Ovary (tissue), 9 donors: ENCODE results near the gene ZBTB7B. TPM values are rescaled to one million over a fixed set of nuclear protein-coding genes. Genes with fewer than 3 reads are reported as not detected.
A peak's percentile ranks its signal among the peaks of the same experiment; 100 is the strongest.

Source experiments
- DNase-seq, 5 donors: peaks; one replicate each; pipeline ENCODE4 v3.0.0-alpha.2; 2019 to 2020
- H3K27ac ChIP-seq, 2 donors: fragments of 200-600 bp; one replicate each; pipeline versions ENCODE4 v1.5.1 to v1.8.0; 2019 to 2022
- H3K27me3 ChIP-seq: fragments of 200-600 bp; one replicate; pipeline ENCODE4 v1.8.0; 2022
- H3K36me3 ChIP-seq: fragments of 200-600 bp; sonication (generic); one replicate; pipeline ENCODE4 v1.5.1; 2019
- H3K4me1 ChIP-seq: one replicate; pipeline ENCODE4 v1.8.1; 2013; ENCODE audit warnings: mild to moderate bottlenecking, moderate library complexity; ENCODE audit not compliant: insufficient read depth
- H3K4me3 ChIP-seq: fragments of 200-600 bp; sonication (generic); one replicate; pipeline ENCODE4 v1.5.1; 2017
- H3K9me3 ChIP-seq, 2 donors: fragments of 200-600 bp in 1 of 2; sonication (generic) in 1 of 2; one replicate each; pipeline versions ENCODE4 v1.5.1 to v1.8.1; 2013 to 2019; ENCODE audit warnings: mild to moderate bottlenecking in 1 of 2, moderate library complexity in 1 of 2
- EP300 ChIP-seq: sonication (generic); formaldehyde crosslinking; IDR thresholded peaks from one replicate; pipeline ENCODE4 v1.6.1; 2017; ENCODE audit warnings: antibody characterized with exemption
- POLR2A ChIP-seq: fragments of 450-650 bp; IDR thresholded peaks from one replicate; pipeline ENCODE4 v1.6.1; 2017; ENCODE audit warnings: antibody characterized with exemption, mild to moderate bottlenecking, moderate library complexity
- WGBS, 3 donors: extraction: QIAGEN DNeasy Blood & Tissue Kit in 1 of 3; methylation state at CpG; one replicate each; pipeline versions ENCODE4 v1.1.5 to v1.1.7; 2013 to 2017; 5-methylcytosine and 5-hydroxymethylcytosine counted together
- intact Hi-C, 4 donors: fragments of 100-400 bp; cut with DNase I; formaldehyde crosslinking; loops; one replicate each; pipeline versions ENCODE4 v1.11.0 to v1.15.1; 2022 to 2023
- polyA plus RNA-seq, 2 donors: library from polyadenylated mRNA; stranded (reverse); fragments of 200-250 nt in 1 of 2; fragments of 350-450 nt in 1 of 2; fragmentation: Illumina TruSeq in 1 of 2; extraction: RNeasy Lipid Tissue Mini Kit (QIAGEN cat#74804) in 1 of 2; gene quantifications; one replicate each; pipeline ENCODE4 v1.2.3, GENCODE V29; 2013 to 2014
- total RNA-seq, 7 donors: library from RNA; depleted of rRNA in 2 of 7; stranded (reverse); fragments of >200 nt in 2 of 7; fragmentation: NEBNext Ultra II Directional in 3 of 7; extraction: Animal tissue kit (Norgen Biotek cat#: 25700) in 3 of 7; gene quantifications; one replicate each; pipeline versions ENCODE4 v1.1.0 to v1.2.4, GENCODE V29; 2016 to 2023
- TF ChIP-seq, protein P1 (sequence below), 3 donors: fragments of 450-650 bp in 2 of 3; fragments of 200-600 bp in 1 of 3; IDR thresholded peaks; one replicate each; pipeline versions ENCODE4 v1.5.1 to v1.8.0; 2016 to 2022; ENCODE audit warnings: antibody characterized with exemption in 3 of 3, mild to moderate bottlenecking in 1 of 3
- donor health status: DM: no; HTN: no; CAD: no; lungs with moderate emphysema.
- donor health status: DM: no; HTN: no; CAD: no.
- donor health status: Bipolar disorder and iron deficiency.
- donor health status: DM: yes; HTN: yes; CAD: no.
- donor health status: DM: no; HTN: no; CAD: no.
- donor health status: DM: yes; HTN: yes; CAD: no.

ZBTB7B gene
- total and polyA plus RNA-seq, 9 donors, result 3.6 to 45.5 (median 28.9) TPM

DNA sequence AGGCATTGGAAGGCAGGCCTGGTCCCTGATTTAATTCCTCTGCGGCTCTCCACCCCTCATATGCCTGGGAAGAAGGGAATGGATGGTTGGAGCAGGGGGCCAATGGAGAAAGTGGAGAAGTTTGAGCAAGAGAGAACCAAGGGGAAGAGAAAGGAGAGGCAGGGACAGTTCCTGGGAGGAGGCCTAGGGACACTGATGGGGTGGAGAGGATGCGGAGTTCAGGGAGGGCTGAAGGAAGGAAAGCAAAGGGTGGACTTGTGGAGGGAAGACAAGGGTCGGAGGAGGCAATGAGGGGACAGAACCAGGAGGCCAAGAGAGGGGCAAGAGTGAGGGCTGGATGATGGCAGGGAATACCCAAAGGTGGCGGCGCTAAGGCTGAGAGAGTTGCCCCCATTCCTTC is 7.1 kb downstream of the ZBTB7B start:
- intact Hi-C loops, result no loop called here
- no peak for DNase-seq
- H3K36me3 ChIP-seq, result no peaks in the 10 kb centered on the region
- no peak overlapping the region for H3K4me3 ChIP-seq
- no peaks in the 10 kb centered on the region for H3K27me3 ChIP-seq
- no peaks in the 10 kb centered on the region for H3K9me3 ChIP-seq
- TF ChIP-seq, protein P1, sequence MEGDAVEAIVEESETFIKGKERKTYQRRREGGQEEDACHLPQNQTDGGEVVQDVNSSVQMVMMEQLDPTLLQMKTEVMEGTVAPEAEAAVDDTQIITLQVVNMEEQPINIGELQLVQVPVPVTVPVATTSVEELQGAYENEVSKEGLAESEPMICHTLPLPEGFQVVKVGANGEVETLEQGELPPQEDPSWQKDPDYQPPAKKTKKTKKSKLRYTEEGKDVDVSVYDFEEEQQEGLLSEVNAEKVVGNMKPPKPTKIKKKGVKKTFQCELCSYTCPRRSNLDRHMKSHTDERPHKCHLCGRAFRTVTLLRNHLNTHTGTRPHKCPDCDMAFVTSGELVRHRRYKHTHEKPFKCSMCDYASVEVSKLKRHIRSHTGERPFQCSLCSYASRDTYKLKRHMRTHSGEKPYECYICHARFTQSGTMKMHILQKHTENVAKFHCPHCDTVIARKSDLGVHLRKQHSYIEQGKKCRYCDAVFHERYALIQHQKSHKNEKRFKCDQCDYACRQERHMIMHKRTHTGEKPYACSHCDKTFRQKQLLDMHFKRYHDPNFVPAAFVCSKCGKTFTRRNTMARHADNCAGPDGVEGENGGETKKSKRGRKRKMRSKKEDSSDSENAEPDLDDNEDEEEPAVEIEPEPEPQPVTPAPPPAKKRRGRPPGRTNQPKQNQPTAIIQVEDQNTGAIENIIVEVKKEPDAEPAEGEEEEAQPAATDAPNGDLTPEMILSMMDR (IDR thresholded peaks at IDR 0.05), result no peak
- TF ChIP-seq POLR2A, result no peak
- TF ChIP-seq EP300, result no peak
- H3K27ac ChIP-seq, result no peak overlapping the region
- peaks cover 15% of the 10 kb centered on the region for H3K4me1 ChIP-seq
- 92 to 93% (median 92%) methylated on average over 5 of the region's 5 CpGs for WGBS, 3 donors

DNA sequence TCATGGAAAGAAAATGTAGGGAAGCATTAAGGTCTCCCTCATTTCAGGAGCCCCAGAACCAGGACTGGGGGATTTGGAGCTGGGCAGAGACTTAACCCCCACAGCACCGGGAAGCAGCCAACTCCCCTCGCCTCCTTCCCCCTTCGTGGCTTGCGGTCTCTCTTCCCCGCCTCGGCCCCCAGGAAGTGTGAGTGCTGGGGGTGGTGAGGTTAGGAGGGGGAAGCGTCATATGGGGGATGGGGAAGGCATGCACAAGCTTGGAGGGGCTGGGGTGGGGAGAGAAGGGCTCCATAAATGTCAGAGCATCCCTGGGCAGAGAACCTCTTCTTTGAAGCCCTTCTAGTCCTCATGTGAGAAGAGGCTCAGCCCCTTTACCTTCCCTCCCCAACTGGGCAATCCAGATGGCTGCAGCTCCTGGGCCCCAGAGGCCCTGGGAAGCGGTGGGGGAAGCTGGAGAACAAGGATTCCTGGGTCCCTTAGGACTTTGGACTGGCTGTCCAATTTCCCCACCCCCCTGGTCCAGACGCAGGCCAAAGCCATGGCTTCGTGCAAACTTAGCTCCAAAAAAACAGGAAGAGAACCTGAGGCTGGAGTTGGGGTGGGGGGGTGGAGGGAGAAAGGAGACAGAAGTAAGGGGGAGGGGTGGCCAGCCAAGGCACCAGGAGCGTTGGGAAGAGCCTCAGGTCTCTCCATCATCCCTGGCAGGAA is 7.8 kb downstream of the ZBTB7B start:
- Histone ChIP-seq H3K36me3 (no peaks in the 10 kb centered on the region), H3K4me1 (peaks cover 11% of the 10 kb centered on the region), H3K27me3 (no peaks in the 10 kb centered on the region), H3K27ac (peak overlapping the region in 1 of 2 donors; percentile 38), H3K4me3 (no peak overlapping the region), H3K9me3 (no peaks in the 10 kb centered on the region)
- 63 to 75% (median 67%) methylated on average over 11 of the region's 11 CpGs for WGBS, 3 donors
- no peak for TF ChIP-seq POLR2A
- TF ChIP-seq, protein P1 (IDR thresholded peaks at IDR 0.05), result no peak
- no peak for TF ChIP-seq EP300
- DNase-seq, result peak in 1 of 5 donors; percentile 26
- intact Hi-C loops, result no loop called here

DNA sequence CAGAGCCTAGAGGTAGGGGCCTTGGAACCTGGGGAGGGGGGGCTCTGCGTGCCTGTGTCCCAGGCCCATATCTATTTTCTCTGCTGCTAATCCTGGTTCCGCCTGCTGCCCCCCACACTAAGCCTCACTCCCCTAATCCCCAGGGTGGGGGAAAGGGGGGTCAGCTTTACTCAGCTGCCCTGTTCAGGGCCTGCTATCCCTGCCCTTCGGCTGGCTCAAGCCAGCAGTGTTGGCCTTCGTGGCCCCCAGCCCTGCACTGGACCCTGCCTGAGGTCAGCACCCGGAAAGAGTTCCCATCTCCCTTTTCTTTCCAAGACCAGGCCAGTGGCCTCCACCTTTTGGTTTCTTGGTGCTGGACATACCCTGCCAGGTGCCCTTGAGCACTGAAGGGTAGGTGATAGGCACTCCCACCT is 8.4 kb downstream of the ZBTB7B start:
- Histone ChIP-seq H3K27ac (peak overlapping the region in 1 of 2 donors; percentile 57), H3K4me3 (no peak overlapping the region), H3K36me3 (no peaks in the 10 kb centered on the region), H3K27me3 (no peaks in the 10 kb centered on the region), H3K4me1 (peaks cover 10% of the 10 kb centered on the region), H3K9me3 (no peaks in the 10 kb centered on the region)
- TF ChIP-seq EP300 (no peak), POLR2A (no peak)
- TF ChIP-seq, protein P1 (IDR thresholded peaks at IDR 0.05), result no peak
- intact Hi-C loops, result no loop called here
- DNase-seq, result peak in 1 of 5 donors; percentile 28
- WGBS, 3 donors, result 68 to 73% (median 69%) methylated on average over 5 of the region's 5 CpGs

DNA sequence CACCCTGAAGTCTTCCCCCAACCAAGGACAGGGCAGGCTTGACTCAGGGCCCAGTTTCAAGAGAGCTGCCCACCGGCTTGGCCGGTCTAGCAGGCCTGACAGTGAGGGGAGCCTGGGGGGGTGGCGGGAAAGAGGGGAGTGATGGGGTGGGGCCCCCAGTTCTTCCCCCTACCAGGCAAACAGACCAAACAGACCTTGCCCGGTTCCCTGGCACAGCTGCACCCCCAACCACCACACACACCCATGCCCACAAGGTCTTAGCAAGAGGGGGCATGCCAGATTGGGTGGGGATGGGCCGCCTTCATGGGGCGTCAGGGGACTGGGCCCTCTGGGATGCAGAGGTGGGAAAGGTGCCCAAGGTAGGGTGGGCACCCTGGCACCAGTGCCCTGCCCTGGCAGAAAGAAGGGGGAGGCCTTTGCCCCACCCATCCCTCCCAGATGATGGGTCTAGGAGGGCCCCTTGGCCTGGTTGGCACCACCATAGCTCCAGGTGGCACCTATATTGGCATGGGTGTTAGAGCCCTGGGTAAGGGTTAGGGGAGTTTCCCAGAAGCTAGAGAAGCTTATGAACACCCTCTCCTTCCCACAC is 8.9 kb downstream of the ZBTB7B start:
- Histone ChIP-seq H3K27me3 (no peaks in the 10 kb centered on the region), H3K9me3 (no peaks in the 10 kb centered on the region), H3K4me1 (peaks cover 10% of the 10 kb centered on the region), H3K36me3 (no peaks in the 10 kb centered on the region), H3K4me3 (no peak overlapping the region), H3K27ac (peak overlapping the region; percentile 57 to 62)
- peak in 1 of 5 donors; percentile 58 for DNase-seq
- no peak for TF ChIP-seq POLR2A
- TF ChIP-seq, protein P1 (IDR thresholded peaks at IDR 0.05), result no peak
- TF ChIP-seq EP300, result no peak
- intact Hi-C loops, result no loop called here
- 87 to 96% (median 96%) methylated on average over 6 of the region's 6 CpGs for WGBS, 3 donors
